GM19043 (cell line): ENCODE results near the gene KRTAP4-6.
"Not testable (repeated sequence)": the region's sequence is repeated elsewhere in the genome, so short reads cannot be mapped to it uniquely, and the experiment has no call there.

ENCODE experiments used
- ATAC-seq: cut with Tn5 transposase; IDR thresholded peaks from one replicate; pipeline ENCODE4 v1.9.1; 2021; ENCODE audit warnings: low read depth; ENCODE audit not compliant: unreplicated experiment

Gene KRTAP4-6

DNA sequence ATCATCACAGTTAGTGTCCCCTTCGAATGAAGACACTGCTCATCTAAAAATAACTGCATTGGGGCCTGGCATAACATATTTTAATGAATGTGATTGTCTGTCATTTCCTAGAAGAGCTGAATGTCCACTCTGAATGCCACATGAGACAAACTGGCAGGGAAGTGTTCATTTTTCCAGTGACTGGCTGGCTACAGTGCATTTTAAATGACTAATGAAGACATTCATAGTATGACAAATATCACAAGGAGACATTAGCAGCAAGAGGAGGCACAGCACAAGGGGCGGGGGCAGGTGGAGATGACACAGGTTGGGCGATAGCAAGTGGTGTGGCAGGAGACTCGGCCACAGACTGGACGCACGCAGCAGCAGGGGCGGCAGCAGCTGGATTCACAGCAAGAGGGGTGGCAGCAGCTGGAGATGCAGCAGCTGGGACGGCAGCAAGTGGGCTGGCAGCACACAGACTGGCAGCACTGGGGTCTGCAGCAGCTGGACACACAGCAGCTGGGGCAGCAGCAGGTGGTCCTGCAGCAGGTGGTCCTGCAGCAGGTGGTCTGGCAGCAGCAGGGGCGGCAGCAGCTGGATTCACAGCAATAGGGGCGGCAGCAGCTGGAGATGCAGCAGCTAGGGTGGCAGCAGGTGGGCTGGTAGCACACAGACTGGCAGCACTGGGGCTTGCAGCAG, 8.8 kb upstream of the KRTAP4-6 start:
- ATAC-seq, result not testable (repeated sequence)

DNA sequence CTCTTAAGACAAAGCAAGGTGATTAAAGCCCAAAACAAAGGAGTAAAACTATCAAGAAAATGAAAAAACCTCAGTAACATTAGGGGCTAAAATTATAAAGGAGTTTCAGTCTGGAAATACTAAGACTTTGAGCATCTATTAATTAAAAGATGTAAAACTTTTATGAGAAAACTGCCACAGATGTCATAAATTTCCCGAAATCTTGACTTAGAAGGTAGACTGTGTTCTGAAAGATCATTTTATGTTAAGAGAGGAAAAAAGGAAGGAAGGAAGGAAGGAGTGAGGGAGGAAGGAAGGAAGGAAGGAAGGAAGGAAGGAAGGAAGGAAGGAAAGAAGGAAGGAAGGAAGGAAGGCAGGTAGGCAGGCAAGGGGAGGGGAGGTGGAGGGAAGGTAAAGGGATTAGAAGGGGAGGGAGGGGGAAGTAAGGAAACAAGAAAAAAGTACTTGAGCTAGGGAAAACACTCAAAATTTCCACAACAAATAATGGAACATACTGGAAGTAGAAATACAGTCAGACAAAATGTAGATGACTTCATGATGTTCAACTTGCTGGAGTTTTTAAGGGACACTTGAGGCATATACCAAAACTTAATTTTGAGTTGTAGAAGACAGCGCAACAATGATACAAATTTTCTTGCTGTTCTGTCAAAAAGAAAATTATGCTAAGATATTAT, 7.3 kb upstream of the KRTAP4-6 start:
- ATAC-seq, result no peak

DNA sequence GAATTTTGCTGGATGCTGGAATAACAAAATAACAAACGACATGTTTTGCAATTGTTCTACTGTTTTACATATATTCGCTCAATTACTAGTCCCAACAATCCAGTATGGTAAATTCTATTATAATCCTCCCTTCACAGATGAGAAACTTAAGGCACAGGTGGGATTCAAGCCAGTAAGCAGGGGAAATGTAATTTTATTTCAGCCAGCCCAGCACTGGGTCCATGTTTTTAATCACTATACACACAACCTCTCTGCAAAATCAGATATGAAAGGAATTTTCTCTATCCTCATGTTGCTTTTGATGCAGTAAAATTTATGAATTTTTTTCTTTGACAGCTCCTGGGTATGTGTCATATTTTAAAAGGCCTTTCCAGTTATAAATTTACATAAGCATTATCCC, 4.9 kb upstream of the KRTAP4-6 start:
- no peak for ATAC-seq

DNA sequence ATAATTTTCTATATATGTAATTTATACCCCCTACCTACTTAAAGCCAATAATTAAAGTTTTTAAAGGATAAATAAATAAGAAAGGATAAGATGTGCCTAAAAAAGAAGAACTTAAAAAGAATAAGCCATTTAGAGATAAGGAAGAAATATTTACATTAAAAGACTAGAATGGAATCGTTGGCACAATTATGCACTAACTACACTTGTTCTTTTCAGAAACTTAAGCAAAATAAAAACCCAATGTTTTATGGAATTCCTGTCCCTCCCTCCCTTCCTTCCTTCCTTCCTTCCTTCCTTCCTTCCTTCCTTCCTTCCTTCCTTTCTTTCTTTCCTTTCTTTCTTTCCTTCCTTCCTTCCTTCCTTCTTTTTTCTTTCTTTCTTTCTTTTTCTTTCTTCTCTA, 4.5 kb upstream of the KRTAP4-6 start:
- no peak for ATAC-seq

DNA sequence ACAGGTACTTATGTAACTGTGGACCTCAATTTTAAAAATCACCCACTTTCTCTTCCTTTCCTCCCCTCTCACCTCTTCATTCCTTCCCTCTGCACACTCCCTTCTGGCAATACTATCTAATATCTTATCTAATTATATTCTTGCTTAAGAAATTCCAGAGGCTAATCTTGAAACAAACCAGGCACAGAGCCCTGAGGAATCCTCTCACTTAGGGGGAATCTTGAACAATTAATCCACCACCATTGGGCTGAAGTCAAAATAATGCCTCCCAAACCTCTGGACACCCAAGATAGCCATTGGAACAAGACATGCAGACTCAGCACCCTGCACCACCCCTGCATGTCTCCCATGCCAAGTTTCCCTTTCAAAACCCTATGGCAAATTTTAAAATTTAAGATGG, 1.0 kb upstream of the KRTAP4-6 start:
- ATAC-seq, result no peak

DNA sequence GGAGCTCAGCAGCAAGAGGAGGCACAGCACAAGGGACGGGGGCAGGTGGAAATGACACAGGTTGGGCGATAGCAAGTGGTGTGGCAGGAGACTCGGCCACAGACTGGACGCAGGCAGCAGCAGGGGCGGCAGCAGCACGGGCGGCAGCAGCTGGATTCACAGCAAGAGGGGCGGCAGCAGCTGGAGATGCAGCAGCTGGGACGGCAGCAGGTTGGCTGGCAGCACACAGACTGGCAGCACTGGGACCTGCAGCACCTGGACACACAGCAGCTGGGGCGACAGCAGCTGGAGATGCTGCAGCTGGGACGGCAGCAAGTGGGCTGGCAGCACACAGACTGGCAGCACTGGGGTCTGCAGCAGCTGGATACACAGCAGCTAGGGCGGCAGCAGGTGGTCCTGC, 479 bp downstream of the KRTAP4-6 start:
- not testable (repeated sequence) for ATAC-seq

DNA sequence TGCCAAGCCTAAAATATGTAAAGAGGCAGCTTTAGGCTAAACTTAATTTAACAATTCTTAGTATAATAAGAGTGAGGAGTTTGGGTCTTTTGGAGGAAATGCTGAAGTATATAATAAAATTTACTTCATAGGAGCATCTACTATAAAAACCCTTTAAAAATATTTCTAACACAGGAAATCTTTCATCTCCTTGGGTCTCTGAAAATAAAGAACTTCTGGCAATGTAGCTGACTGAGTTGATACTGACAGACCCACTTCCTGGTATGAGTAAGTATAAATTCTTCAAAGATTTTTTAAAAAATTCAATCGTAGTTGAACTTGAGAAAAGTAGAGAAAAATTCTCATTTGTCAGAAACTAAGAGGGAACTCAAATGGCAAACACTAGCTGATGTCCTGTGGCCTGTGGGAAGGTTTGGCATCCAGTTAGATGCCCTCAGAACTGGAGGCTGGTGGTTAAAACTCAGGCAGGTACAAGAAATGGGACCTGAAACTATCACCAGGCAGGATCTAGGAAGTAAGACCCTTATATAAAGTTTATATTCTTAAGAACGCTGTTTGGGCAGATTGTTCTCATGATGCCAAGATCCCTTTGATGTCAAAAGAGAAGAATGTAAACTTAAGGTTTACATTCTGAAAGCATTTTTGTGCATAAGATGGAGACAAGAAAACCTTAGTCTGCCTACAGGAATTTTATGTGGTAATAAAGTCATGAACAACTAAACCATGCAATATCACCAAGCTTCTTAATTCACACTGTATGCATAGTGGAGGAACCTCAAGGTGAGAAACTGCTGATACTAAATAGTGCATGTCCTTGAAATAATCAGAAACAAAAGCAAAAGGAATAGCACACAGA, 6.2 kb downstream of the KRTAP4-6 start:
- ATAC-seq, result no peak

DNA sequence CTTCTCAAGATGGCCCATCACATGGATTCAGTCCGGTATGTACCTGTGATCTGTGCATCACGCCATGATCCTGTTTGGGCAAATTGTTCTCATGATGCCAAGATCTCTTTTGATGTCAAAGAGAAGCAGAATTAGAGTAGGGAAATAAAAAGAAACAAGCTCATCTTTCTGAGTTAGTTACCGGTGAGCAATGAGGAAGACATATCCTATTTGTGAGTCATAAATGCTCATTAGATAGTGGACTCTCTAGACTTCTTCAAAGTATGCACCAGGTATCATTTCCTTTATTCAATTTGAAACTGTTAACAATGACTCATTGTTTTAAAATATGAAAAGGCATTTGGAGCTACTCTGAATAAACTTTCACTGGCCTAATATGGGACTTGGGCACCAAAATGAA, 8.4 kb downstream of the KRTAP4-6 start:
- no peak for ATAC-seq

DNA sequence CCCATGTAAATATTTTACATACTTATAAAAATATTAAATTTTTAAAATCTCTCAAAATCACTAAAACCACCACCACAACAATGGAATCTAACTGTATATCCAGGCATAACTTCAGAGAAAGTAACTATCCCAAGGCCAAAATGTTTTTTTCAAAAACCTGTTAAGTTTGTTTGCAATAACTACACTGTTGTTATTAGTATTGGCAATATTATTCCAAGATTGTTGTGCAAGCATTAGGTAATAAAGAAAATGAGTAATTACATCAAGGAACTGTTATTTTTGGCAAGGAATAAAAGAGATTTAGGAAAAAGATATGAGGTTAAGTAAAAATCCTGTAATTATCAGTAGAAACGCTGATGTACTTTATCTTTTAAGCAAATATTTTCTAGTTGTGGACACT, 13.0 kb downstream of the KRTAP4-6 start:
- no peak for ATAC-seq

DNA sequence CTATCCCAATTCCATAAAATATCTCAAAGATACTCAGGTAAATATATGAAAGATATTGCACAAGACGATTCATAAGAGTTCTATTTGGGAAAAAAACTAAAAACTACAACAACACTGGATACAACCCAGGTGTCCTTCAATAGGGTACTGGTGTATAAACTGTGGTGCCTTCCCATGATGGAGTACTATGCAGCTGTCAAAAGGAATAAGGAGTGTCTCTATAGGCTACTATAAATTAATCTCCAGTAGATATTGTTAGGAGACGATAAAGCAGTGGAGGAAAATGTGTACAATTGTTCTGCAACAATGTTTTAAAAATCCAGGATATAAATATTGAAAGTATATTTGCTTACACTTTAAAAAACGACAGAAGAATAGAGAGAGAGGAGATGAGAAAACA, 13.9 kb downstream of the KRTAP4-6 start:
- ATAC-seq, result no peak

DNA sequence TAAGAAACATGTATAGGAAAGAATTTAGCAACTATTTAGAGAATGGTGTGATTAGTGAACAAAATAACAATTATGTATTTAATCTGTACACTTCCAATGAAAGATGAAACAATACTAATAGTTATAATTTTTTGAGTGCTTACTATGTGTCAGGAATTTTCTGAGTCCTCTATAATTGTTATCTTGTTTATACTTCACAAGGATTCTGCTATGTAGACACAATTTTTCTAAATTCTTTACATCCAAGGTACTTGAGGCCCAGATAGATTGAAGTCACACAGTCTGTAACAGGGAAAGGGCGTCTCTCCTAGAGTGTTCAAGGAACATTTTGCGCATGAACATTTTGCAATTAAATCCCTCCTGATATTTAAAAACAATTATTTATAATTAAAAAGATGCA, 15.3 kb downstream of the KRTAP4-6 start:
- ATAC-seq, result no peak

DNA sequence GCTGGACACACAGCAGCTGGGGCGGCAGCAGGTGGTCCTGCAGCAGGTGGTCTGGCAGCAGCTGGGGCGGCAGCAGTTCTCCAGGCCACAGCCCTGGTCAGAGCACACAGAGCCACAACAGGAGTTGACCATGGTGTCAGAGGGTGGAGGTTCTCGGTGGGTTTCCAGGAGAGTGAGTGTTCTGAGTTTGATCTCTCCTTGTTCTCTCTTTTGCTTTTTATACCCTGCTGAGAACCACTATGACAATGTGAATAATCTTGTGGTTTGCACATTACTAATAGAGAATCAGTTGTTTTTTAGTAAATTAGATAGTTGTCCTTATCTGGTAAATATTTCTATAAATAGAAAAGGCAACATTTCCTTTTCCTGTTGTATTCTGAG, 16.4 kb downstream of the KRTAP4-6 start, which contains the start of gene KRTAP4-12:
Gene KRTAP4-12 (minus strand): TSS at position 192 of the 381 bp plus-strand sequence. CDS start 60 bp downstream, at position 132.
- ATAC-seq, result not testable (repeated sequence)

DNA sequence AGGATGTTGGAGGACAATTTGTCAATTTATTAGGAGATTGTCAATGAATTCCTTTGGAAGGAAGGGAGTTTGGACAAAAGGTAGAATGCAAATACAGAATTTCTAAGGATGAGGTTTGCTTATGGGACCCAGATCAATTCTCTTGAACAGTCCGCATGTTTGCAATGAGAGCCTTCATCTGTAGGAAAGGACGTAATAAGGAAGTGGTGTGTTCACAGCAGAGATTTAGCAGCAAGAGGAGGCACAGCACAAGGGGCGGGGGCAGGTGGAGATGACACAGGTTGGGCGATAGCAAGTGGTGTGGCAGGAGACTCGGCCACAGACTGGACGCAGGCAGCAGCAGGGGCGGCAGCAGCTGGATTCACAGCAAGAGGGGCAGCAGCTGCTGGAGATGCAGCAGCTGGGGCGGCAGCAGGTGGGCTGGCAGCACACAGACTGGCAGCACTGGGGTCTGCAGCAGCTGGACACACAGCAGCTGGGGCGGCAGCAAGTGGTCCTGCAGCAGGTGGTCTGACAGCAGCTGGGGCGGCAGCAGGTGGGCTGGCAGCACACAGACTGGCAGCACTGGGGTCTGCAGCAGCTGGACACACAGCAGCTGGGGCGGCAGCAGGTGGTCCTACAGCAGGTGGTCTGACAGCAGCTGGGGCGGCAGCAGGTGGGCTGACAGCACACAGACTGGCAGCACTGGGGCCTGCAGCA, 16.9 kb downstream of the KRTAP4-6 start:
- ATAC-seq, result not testable (repeated sequence)

DNA sequence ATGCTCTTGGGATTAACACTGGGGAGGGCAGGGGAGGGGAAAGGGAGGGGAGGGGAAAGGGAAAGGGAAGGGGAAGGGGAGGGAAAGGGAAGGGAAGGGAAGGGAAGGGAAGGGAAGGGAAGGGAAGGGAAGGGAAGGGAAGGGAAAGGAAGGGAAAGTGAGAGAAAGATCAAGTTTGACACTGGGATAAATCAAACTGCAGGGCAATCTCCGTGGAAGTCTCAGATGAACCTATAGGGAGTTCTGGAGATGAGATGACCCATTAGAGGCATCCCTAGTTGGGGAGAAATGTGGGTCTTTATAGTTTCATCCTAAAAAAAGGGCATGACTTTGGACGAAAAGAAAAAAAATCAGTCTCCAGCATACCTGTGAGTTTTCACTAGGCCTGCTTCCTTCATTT, 18.6 kb downstream of the KRTAP4-6 start:
- no peak for ATAC-seq

DNA sequence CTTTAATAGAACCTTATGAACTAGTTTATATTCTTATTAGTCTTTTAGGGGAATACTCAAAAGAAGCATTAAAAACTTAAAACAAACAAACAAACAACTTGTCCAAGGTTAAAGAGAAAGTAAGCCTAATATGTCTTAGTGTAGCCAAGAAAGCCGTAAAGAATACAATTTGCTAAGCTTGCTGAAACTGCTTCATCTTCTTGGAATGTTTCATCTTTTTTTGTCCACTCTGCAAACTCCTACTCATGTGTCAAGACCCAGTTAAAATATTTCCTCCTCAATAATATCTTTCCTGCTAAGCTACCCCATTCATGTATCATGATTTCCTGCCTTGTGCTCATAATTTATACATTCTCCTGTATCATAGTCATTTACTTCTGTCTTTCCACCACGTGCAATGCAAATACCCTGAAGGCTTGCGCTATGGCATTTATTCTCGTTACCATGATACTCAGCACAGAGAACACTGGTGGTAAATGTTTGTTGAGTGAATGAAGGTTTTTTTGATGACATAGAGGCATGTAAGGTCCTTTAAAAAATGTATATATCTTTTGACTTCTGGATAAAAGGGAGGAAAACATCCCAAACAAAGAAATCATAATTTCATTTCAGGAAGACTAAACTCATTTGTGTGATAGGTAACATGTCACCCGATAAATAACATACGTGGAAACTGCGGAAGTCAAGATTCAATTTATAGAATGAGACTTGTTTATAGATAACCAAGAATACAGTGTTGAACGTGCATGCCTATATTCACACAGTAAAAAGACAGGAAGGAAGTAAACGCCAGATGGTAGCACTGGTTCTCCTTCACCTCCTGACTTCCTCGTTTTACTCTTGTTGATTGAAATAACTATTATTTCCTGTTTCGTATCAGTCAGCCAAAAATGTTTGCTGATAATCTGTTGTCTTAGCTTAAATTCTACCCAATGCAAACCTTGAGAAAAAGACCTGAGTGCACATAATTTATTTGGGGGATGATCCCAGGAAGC, 20.4 kb downstream of the KRTAP4-6 start:
- ATAC-seq, result not testable (repeated sequence)

DNA sequence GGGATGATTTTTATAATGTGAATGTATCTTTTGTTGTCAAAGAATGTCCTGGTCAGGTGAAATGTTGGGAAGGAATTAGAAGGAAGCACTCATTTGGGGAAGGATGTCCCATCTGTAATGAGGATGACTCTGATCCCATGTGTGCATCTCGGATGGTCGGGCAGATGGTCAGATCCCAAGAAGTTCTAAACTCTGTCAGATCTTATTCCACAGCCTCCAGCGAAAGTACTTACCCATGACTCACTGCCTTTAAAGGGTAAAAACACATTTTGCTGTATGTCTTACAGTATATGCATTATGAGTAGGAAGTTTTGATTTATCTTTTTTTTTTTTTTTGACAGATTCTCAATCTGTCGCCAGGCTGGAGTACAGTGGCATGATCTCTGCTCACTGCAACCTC, 21.6 kb downstream of the KRTAP4-6 start:
- ATAC-seq, result no peak

DNA sequence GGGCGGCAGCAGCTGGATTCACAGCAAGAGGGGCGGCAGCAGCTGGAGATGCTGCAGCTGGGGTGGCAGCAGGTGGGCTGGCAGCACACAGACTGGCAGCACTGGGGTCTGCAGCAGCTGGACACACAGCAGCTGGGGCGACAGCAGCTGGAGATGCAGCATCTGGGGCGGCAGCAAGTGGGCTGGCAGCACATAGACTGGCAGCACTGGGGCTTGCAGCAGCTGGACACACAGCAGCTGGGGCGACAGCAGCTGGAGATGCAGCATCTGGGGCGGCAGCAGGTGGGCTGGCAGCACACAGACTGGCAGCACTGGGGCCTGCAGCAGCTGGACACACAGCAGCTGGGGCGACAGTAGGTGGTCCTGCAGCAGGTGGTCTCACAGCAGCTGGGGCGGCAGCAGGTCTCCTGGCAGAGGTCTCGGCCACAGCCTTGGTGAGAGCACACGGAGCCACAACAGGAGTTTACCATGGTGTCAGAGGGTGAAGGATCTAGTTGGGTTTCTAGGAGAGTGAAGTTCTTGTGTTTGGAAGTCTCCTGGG, 22.4 kb downstream of the KRTAP4-6 start, which contains the start of gene KRTAP4-11:
Gene KRTAP4-11 (minus strand): TSS at position 528 of the 541 bp plus-strand sequence. CDS start 58 bp downstream, at position 470.
- not testable (repeated sequence) for ATAC-seq

DNA sequence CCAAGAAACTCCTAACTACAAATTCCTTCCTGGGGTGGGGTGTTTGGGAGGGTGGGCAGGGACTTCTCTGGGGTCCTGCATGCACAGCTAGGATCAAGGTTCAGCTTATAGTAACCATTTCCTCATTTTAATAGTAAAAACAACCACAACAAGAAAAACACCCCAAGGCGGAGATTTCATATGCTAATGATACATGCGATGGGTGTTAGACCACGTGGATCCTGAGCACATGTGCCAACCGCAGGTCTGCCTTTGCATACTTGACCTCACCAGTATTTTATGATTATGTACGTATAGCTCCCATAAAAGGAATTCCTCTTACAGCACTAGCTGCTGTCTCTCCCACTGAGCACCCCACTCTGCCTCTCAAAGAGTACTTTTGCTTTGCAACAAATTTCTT, 24.0 kb downstream of the KRTAP4-6 start:
- ATAC-seq, result no peak
